Measurements from ENCODE around the gene CYP2B6.
"Not testable (repeated sequence)": the region's sequence is repeated elsewhere in the genome, so short reads cannot be mapped to it uniquely, and the experiment has no call there.

DNA sequence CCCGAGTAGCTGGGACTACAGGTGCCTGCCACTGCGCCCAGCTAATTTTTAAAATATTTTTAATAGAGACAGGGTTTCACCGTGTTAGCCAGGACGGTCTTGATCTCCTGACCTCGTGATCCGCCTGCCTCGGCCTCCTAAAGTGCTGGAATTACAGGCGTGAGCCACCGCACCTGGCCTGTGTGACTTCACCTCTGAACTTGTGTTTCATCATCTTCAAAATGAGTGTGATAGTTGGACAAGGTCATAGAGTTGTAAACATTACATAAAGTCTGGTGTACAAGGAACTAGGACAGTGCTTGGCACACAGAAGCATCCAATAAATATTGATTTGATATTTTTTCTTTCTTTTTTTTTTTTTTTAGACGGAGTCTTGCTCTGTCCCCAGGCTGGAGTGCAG lies 62.2 kb downstream of the CYP2B6 start:
- TF ChIP-seq, protein P1, sequence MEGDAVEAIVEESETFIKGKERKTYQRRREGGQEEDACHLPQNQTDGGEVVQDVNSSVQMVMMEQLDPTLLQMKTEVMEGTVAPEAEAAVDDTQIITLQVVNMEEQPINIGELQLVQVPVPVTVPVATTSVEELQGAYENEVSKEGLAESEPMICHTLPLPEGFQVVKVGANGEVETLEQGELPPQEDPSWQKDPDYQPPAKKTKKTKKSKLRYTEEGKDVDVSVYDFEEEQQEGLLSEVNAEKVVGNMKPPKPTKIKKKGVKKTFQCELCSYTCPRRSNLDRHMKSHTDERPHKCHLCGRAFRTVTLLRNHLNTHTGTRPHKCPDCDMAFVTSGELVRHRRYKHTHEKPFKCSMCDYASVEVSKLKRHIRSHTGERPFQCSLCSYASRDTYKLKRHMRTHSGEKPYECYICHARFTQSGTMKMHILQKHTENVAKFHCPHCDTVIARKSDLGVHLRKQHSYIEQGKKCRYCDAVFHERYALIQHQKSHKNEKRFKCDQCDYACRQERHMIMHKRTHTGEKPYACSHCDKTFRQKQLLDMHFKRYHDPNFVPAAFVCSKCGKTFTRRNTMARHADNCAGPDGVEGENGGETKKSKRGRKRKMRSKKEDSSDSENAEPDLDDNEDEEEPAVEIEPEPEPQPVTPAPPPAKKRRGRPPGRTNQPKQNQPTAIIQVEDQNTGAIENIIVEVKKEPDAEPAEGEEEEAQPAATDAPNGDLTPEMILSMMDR (conservative IDR thresholded peaks at IDR 0.05 in 1 of 2, IDR thresholded peaks at IDR 0.05 in 1 of 2; ENCODE audit: low read depth in 1 of 2, low read length in 2 of 2), result not testable (repeated sequence)
- not testable (repeated sequence) for TF ChIP-seq EZH2 (IDR thresholded peaks at IDR 0.05; ENCODE audit: low read length, missing control alignments)

All from fibroblast of lung (primary cell).